ENCODE data around the gene MSTN.

MSTN gene

GRCh38 chr2:190063624-190064023 is 1.1 kb upstream of the MSTN start:
- CTCF ChIA-PET: interaction anchor here (0.9 to 2.4 kb wide), 2 partner anchors 265 to 403 kb away, joined by 3 to 9 read pairs; no protein-coding TSS in a partner anchor
- no peak for DNase-seq (ENCODE audit: low read depth, low spot score)
- POLR2A ChIA-PET: no interaction called here
- H3K4me3 ChIP-seq (ENCODE audit: low read depth, low read length): no peak overlapping the region
- no peak for TF ChIP-seq CTCF (IDR thresholded peaks at IDR 0.05; ENCODE audit: insufficient read depth, low read length, missing control alignments)

- ChIA-PET CTCF (interaction anchor here (1.5 kb wide), 1 partner anchor 9 kb away, joined by 5 read pairs; no protein-coding TSS in a partner anchor), POLR2A (no interaction called here)
- no peak for TF ChIP-seq CTCF (IDR thresholded peaks at IDR 0.05; ENCODE audit: insufficient read depth, low read length, missing control alignments)
- no peak for DNase-seq (ENCODE audit: low read depth, low spot score)
- H3K4me3 ChIP-seq (ENCODE audit: low read depth, low read length): no peak overlapping the region
Observed at GRCh38 chr2:190062053-190062452, 476 bp downstream of the MSTN start.

DNA sequence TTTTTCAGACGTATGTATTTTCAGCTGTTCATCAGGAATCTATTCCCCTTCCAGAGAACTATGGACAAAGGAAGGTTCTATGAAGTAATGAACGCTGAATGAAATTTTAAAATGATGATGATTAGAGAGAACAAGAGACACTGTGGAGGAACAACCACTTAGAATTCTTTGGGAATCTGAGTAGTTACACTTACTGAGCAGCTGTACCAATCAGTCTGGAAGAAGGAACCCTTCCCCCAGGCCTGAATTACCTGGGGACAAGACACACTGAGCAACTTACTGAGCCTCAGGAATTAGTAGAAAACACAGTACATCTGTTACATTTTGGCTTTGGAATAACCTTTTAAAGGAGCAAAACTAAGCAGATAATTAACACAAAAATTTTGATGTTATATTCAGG is 1.9 kb downstream of the MSTN start:
- DNase-seq (ENCODE audit: low read depth, low spot score): no peak
- no peak for TF ChIP-seq CTCF (IDR thresholded peaks at IDR 0.05; ENCODE audit: insufficient read depth, low read length, missing control alignments)
- H3K4me3 ChIP-seq (ENCODE audit: low read depth, low read length): no peak overlapping the region
- CTCF ChIA-PET: interaction anchor here (0.6 to 1.5 kb wide), 3 partner anchors 10 to 310 kb away, joined by 3 to 8 read pairs (median 4); no protein-coding TSS in a partner anchor
- POLR2A ChIA-PET: no interaction called here

- no peak for DNase-seq (ENCODE audit: low read depth, low spot score)
- ChIA-PET CTCF (interaction anchor here (0.6 to 1.5 kb wide), 4 partner anchors 10 to 310 kb away, joined by 3 to 8 read pairs (median 4); no protein-coding TSS in a partner anchor), POLR2A (no interaction called here)
- no peak overlapping the region for H3K4me3 ChIP-seq (ENCODE audit: low read depth, low read length)
- no peak for TF ChIP-seq CTCF (IDR thresholded peaks at IDR 0.05; ENCODE audit: insufficient read depth, low read length, missing control alignments)
Observed at GRCh38 chr2:190060019-190060418, 2.5 kb downstream of the MSTN start.

GRCh38 chr2:190053426-190053825 is 9.1 kb downstream of the MSTN start:
- no peak for TF ChIP-seq CTCF (IDR thresholded peaks at IDR 0.05; ENCODE audit: insufficient read depth, low read length, missing control alignments)
- POLR2A ChIA-PET: no interaction called here
- H3K4me3 ChIP-seq (ENCODE audit: low read depth, low read length): no peak overlapping the region
- no peak for DNase-seq (ENCODE audit: low read depth, low spot score)
- CTCF ChIA-PET: interaction anchor here (0.8 to 2.3 kb wide), 3 partner anchors 18 to 290 kb away, joined by 3 to 8 read pairs (median 4); partner anchors contain the start of gene OSGEPL1

GRCh38 chr2:190052307-190052706 is 10.2 kb downstream of the MSTN start:
- ChIA-PET POLR2A (no interaction called here), CTCF (interaction anchor here (0.8 to 2.3 kb wide), 3 partner anchors 19 to 289 kb away, joined by 3 to 8 read pairs (median 4); partner anchors contain the start of gene OSGEPL1)
- DNase-seq (ENCODE audit: low read depth, low spot score): no peak
- H3K4me3 ChIP-seq (ENCODE audit: low read depth, low read length): no peak overlapping the region
- no peak for TF ChIP-seq CTCF (IDR thresholded peaks at IDR 0.05; ENCODE audit: insufficient read depth, low read length, missing control alignments)

All from AG04449 (cell line).